HEK293 (cell line): ENCODE results near the gene TAF5L.

Experiments used
- CTCF ChIA-PET: fragments of 350-600 bp; formaldehyde crosslinking; extraction: SDS; loops from one replicate; lab custom pipeline; 2021; ENCODE audit warnings: antibody characterized with exemption; lab: Yijun Ruan, JAX
- POLR2A ChIA-PET: fragments of 300-600 bp; formaldehyde crosslinking; extraction: SDS; loops from one replicate; lab custom pipeline; 2020; ENCODE audit warnings: antibody characterized with exemption, inconsistent platforms; lab: Yijun Ruan, JAX
- H3K27ac ChIP-seq: fragments of 200-500 bp; sonication (Bioruptor generic); 2 replicates; pipeline ENCODE4 v1.5.1; 2014; ENCODE audit warnings: low read depth, low read length, control low read depth, inconsistent platforms; ENCODE audit errors: extremely low read depth
- H3K36me3 ChIP-seq, 2 experiments: fragments of 200-500 bp in 1 of 2; sonication (Bioruptor generic) in 1 of 2; 1 replicate in 1 of 2; 2 replicates in 1 of 2; pipeline ENCODE4 v1.5.1; 2014 to 2017; ENCODE audit warnings: inconsistent platforms in 2 of 2, low read length in 2 of 2; ENCODE audit not compliant: control insufficient read depth in 2 of 2, insufficient read depth in 1 of 2
- H3K4me1 ChIP-seq: fragments of 200-500 bp; sonication (Bioruptor generic); 2 replicates; pipeline ENCODE4 v1.5.1; 2014; ENCODE audit warnings: mild to moderate bottlenecking, low read length, inconsistent platforms; ENCODE audit not compliant: control insufficient read depth, insufficient read depth
- H3K4me3 ChIP-seq: 2 replicates; pipeline ENCODE4 v1.5.1; 2011; ENCODE audit warnings: low read depth, mild to moderate bottlenecking, control low read depth, low read length, moderate library complexity
- H3K9me3 ChIP-seq: fragments of 200-500 bp; sonication (Bioruptor generic); 2 replicates; pipeline ENCODE4 v1.5.1; 2014; ENCODE audit warnings: low read depth, low read length, inconsistent platforms; ENCODE audit not compliant: control insufficient read depth, insufficient read depth
- GLIS1 ChIP-seq: fragments of 450-650 bp; formaldehyde crosslinking; IDR thresholded peaks from 2 replicates; pipeline ENCODE4 v1.5.1; 2016; ENCODE audit warnings: missing biosample characterization, missing genetic modification characterization
- IKZF3 ChIP-seq: fragments of 450-650 bp; IDR thresholded peaks from 2 replicates; pipeline ENCODE4 v1.5.0; 2018; ENCODE audit warnings: missing biosample characterization, mild to moderate bottlenecking, missing genetic modification characterization, moderate library complexity
- KLF1 ChIP-seq: fragments of 450-650 bp; formaldehyde crosslinking; IDR thresholded peaks from 2 replicates; pipeline ENCODE4 v1.5.1; 2016; ENCODE audit warnings: missing biosample characterization, missing genetic modification characterization
- KLF7 ChIP-seq: fragments of 450-650 bp; formaldehyde crosslinking; IDR thresholded peaks from 2 replicates; pipeline ENCODE4 v1.5.1; 2016; ENCODE audit warnings: missing biosample characterization, missing genetic modification characterization, borderline replicate concordance
- MYNN ChIP-seq: fragments of 450-650 bp; formaldehyde crosslinking; IDR thresholded peaks from 2 replicates; pipeline ENCODE4 v1.5.1; 2016; ENCODE audit warnings: missing biosample characterization, missing genetic modification characterization, borderline replicate concordance
- SETDB1 ChIP-seq: IDR thresholded peaks from one replicate; pipeline ENCODE4 v1.6.1; 2017; ENCODE audit warnings: mild to moderate bottlenecking, low read length, moderate library complexity, mixed read lengths; ENCODE audit not compliant: insufficient read length
- SP2 ChIP-seq: fragments of 450-650 bp; formaldehyde crosslinking; IDR thresholded peaks from 2 replicates; pipeline ENCODE4 v1.5.1; 2016; ENCODE audit warnings: missing biosample characterization, missing genetic modification characterization
- SP7 ChIP-seq: fragments of 450-650 bp; formaldehyde crosslinking; IDR thresholded peaks from 2 replicates; pipeline ENCODE4 v1.5.1; 2016; ENCODE audit warnings: missing biosample characterization, missing genetic modification characterization
- ZBTB21 ChIP-seq: fragments of 450-650 bp; formaldehyde crosslinking; IDR thresholded peaks from 2 replicates; pipeline ENCODE4 v1.5.1; 2017; ENCODE audit warnings: missing biosample characterization, missing genetic modification characterization
- ZIC2 ChIP-seq: fragments of 450-650 bp; formaldehyde crosslinking; IDR thresholded peaks from 2 replicates; pipeline ENCODE4 v1.5.1; 2016; ENCODE audit warnings: missing biosample characterization, missing genetic modification characterization
- ZNF132 ChIP-seq: fragments of 450-650 bp; formaldehyde crosslinking; IDR thresholded peaks from 2 replicates; pipeline ENCODE4 v1.5.1; 2017; ENCODE audit warnings: missing biosample characterization, missing genetic modification characterization, borderline replicate concordance
- ZNF16 ChIP-seq: fragments of 450-650 bp; formaldehyde crosslinking; IDR thresholded peaks from 2 replicates; pipeline ENCODE4 v1.5.1; 2016; ENCODE audit warnings: low read depth, missing biosample characterization, missing genetic modification characterization
- ZNF169 ChIP-seq: fragments of 450-650 bp; formaldehyde crosslinking; IDR thresholded peaks from 2 replicates; pipeline ENCODE4 v1.5.1; 2016; ENCODE audit warnings: missing biosample characterization, missing genetic modification characterization
- ZNF311 ChIP-seq: fragments of 450-650 bp; formaldehyde crosslinking; IDR thresholded peaks from 2 replicates; pipeline ENCODE4 v1.5.1; 2017; ENCODE audit warnings: missing biosample characterization, missing genetic modification characterization, borderline replicate concordance
- ZNF426 ChIP-seq: fragments of 450-650 bp; formaldehyde crosslinking; IDR thresholded peaks from 2 replicates; pipeline ENCODE4 v1.5.1; 2017; ENCODE audit warnings: missing biosample characterization, missing genetic modification characterization, mild to moderate bottlenecking, inconsistent platforms, moderate library complexity
- ZNF514 ChIP-seq: fragments of 450-650 bp; formaldehyde crosslinking; IDR thresholded peaks from 2 replicates; pipeline ENCODE4 v1.5.1; 2016; ENCODE audit warnings: missing biosample characterization, missing genetic modification characterization
- ZNF521 ChIP-seq: fragments of 450-650 bp; formaldehyde crosslinking; IDR thresholded peaks from 2 replicates; pipeline ENCODE4 v1.5.1; 2017; ENCODE audit warnings: missing biosample characterization, mild to moderate bottlenecking, missing genetic modification characterization
- ZNF555 ChIP-seq: fragments of 450-650 bp; formaldehyde crosslinking; conservative IDR thresholded peaks from 2 replicates; pipeline ENCODE4 v1.5.1; 2017; ENCODE audit warnings: missing biosample characterization, mild to moderate bottlenecking, missing genetic modification characterization, inconsistent platforms
- ZNF621 ChIP-seq: fragments of 450-650 bp; formaldehyde crosslinking; IDR thresholded peaks from 2 replicates; pipeline ENCODE4 v1.5.1; 2017; ENCODE audit warnings: missing biosample characterization, missing genetic modification characterization
- ZNF629 ChIP-seq: fragments of 450-650 bp; formaldehyde crosslinking; IDR thresholded peaks from 2 replicates; pipeline ENCODE4 v1.5.1; 2017; ENCODE audit warnings: missing biosample characterization, missing genetic modification characterization
- ZNF645 ChIP-seq: fragments of 450-650 bp; formaldehyde crosslinking; IDR thresholded peaks from 2 replicates; pipeline ENCODE4; 2016; ENCODE audit warnings: missing biosample characterization, missing genetic modification characterization
- ZNF677 ChIP-seq: fragments of 450-650 bp; IDR thresholded peaks from 2 replicates; pipeline ENCODE4 v1.5.0; 2018; ENCODE audit warnings: missing biosample characterization, mild to moderate bottlenecking, missing genetic modification characterization, moderate library complexity
- ZNF76 ChIP-seq: fragments of 450-650 bp; formaldehyde crosslinking; IDR thresholded peaks from 2 replicates; pipeline ENCODE4; 2016; ENCODE audit warnings: low read depth, missing biosample characterization, missing genetic modification characterization, borderline replicate concordance
- ZSCAN23 ChIP-seq: fragments of 450-650 bp; formaldehyde crosslinking; IDR thresholded peaks from 2 replicates; pipeline ENCODE4 v1.5.1; 2016; ENCODE audit warnings: missing biosample characterization, missing genetic modification characterization
- TF ChIP-seq, protein P1 (sequence below): fragments of 450-650 bp; formaldehyde crosslinking; IDR thresholded peaks from 2 replicates; pipeline ENCODE4 v1.5.1; 2017; ENCODE audit warnings: missing biosample characterization, missing genetic modification characterization
- TF ChIP-seq, protein P2 (sequence below): fragments of 450-650 bp; formaldehyde crosslinking; IDR thresholded peaks from 2 replicates; pipeline ENCODE4 v1.5.1; 2017; ENCODE audit warnings: missing biosample characterization, missing genetic modification characterization
- TF ChIP-seq, protein P3 (sequence below): fragments of 450-650 bp; formaldehyde crosslinking; conservative IDR thresholded peaks from 2 replicates; pipeline ENCODE4 v1.5.1; 2016; ENCODE audit warnings: low read depth, missing biosample characterization, missing genetic modification characterization

The TAF5L gene

DNA sequence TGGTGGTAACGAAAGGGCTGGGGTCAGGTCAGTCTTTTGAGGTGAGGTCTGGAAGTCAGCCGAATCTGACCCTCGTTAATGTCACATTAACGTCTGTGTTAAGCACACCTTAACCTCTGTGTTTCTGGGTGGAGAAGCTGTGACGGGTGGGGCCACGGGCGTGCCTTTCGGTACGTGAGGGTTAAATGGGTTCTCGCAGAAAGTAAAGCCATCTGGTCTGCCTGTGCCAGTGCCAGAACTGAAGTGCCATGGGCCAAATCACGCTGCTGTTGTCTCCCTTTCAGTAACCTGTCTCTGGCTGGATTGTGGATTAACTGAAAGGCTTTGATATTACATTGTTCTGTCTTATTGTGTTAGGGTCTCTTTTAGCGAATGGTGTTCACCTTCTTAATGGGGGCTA, 14.5 kb upstream of the TAF5L start:
- Histone ChIP-seq H3K4me1 (no peaks in the 10 kb centered on the region), H3K36me3 (peaks cover 46 to 86% of the 10 kb centered on the region in 2 experiments)
- POLR2A ChIA-PET, result no interaction called here
- TF ChIP-seq KLF1 (tag by site-specific recombination), result peak; percentile 98
- TF ChIP-seq IKZF3 (tag by site-specific recombination), result no peak
- TF ChIP-seq, all 188 proteins: peak for 1
- Histone ChIP-seq H3K27ac (no peak overlapping the region), H3K9me3 (no peaks in the 10 kb centered on the region), H3K4me3 (no peak overlapping the region)
- CTCF ChIA-PET, result interaction anchor here (0.6 to 0.8 kb wide), 2 partner anchors 20 to 556 kb away, joined by 3 read pairs; no protein-coding TSS in a partner anchor

DNA sequence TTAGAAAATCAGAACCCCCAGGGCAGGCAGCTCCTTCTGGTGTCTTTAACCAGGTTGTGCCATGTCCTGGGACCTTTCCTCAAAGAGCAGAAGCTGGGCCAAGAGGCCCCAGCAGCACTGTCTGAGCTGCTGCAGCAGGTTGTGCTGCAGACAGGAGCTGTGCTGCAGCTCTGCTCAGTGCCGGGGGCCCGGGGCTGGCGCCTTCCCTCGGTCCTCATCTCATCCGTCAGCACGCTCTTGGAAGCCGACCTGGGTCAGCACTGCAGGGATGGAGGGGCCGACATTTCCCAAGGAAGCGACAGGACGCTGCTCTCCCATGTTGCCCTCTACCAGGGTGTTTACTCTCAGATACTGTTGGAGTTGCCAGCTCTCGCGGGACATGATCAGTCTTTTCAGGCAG, 11.8 kb upstream of the TAF5L start:
- no peaks in the 10 kb centered on the region for H3K9me3 ChIP-seq
- ChIA-PET CTCF (no interaction called here), POLR2A (no interaction called here)
- no peak overlapping the region for H3K27ac ChIP-seq
- no peaks in the 10 kb centered on the region for H3K4me1 ChIP-seq
- TF ChIP-seq KLF7 (no peak), ZNF621 (tag by site-specific recombination) (no peak), ZBTB21 (no peak), ZNF16 (no peak), ZNF169 (tag by site-specific recombination) (no peak), ZNF311 (no peak), ZNF76 (tag by site-specific recombination) (no peak), GLIS1 (no peak), ZIC2 (tag by site-specific recombination) (no peak), ZNF132 (no peak), ZNF629 (tag by site-specific recombination) (no peak), ZNF645 (no peak), SETDB1 (no peak)
- TF ChIP-seq, protein P1, sequence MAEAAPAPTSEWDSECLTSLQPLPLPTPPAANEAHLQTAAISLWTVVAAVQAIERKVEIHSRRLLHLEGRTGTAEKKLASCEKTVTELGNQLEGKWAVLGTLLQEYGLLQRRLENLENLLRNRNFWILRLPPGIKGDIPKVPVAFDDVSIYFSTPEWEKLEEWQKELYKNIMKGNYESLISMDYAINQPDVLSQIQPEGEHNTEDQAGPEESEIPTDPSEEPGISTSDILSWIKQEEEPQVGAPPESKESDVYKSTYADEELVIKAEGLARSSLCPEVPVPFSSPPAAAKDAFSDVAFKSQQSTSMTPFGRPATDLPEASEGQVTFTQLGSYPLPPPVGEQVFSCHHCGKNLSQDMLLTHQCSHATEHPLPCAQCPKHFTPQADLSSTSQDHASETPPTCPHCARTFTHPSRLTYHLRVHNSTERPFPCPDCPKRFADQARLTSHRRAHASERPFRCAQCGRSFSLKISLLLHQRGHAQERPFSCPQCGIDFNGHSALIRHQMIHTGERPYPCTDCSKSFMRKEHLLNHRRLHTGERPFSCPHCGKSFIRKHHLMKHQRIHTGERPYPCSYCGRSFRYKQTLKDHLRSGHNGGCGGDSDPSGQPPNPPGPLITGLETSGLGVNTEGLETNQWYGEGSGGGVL, result no peak
- TF ChIP-seq, protein P2, sequence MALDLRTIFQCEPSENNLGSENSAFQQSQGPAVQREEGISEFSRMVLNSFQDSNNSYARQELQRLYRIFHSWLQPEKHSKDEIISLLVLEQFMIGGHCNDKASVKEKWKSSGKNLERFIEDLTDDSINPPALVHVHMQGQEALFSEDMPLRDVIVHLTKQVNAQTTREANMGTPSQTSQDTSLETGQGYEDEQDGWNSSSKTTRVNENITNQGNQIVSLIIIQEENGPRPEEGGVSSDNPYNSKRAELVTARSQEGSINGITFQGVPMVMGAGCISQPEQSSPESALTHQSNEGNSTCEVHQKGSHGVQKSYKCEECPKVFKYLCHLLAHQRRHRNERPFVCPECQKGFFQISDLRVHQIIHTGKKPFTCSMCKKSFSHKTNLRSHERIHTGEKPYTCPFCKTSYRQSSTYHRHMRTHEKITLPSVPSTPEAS, result no peak
- H3K36me3 ChIP-seq, result peaks cover 51 to 76% of the 10 kb centered on the region in 2 experiments
- no peak overlapping the region for H3K4me3 ChIP-seq

DNA sequence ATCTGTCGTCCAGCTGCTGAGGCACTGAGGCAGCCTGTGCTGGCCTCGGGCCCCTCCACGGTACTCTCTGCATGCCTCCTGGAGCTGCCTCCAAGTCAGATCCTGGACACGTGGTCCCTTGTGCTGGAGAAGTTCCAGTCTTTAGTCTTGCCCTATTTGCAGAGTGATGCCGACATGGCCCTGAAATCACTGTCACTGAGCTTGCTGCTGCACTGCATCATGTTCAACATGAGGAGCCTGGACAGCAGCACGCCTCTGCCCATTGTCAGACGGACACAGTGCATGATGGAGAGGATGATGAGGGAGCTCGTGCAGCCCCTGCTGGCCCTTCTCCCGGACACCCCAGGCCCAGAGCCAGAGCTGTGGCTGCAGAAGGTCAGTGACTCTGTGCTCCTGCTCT, 10.1 kb upstream of the TAF5L start:
- Histone ChIP-seq H3K9me3 (no peaks in the 10 kb centered on the region), H3K4me1 (no peaks in the 10 kb centered on the region), H3K4me3 (no peak overlapping the region), H3K27ac (no peak overlapping the region), H3K36me3 (peaks cover 62 to 75% of the 10 kb centered on the region in 2 experiments)
- CTCF ChIA-PET, result interaction anchor here (0.5 kb wide), 1 partner anchor 66 kb away, joined by 4 read pairs; no protein-coding TSS in a partner anchor
- POLR2A ChIA-PET, result interaction anchor here (1.3 to 1.8 kb wide), 2 partner anchors 9 to 77 kb away, joined by 4 read pairs; partner anchors contain the start of genes ABCB10 and URB2
- TF ChIP-seq ZNF514 (no peak), ZNF426 (tag by site-specific recombination) (no peak), SP2 (no peak), ZSCAN23 (no peak), ZNF677 (tag by site-specific recombination) (no peak), ZNF521 (tag by site-specific recombination) (no peak), MYNN (tag by site-specific recombination) (no peak), ZNF555 (tag by site-specific recombination) (no peak), SP7 (tag by site-specific recombination) (no peak), SETDB1 (no peak)
- TF ChIP-seq, protein P3, sequence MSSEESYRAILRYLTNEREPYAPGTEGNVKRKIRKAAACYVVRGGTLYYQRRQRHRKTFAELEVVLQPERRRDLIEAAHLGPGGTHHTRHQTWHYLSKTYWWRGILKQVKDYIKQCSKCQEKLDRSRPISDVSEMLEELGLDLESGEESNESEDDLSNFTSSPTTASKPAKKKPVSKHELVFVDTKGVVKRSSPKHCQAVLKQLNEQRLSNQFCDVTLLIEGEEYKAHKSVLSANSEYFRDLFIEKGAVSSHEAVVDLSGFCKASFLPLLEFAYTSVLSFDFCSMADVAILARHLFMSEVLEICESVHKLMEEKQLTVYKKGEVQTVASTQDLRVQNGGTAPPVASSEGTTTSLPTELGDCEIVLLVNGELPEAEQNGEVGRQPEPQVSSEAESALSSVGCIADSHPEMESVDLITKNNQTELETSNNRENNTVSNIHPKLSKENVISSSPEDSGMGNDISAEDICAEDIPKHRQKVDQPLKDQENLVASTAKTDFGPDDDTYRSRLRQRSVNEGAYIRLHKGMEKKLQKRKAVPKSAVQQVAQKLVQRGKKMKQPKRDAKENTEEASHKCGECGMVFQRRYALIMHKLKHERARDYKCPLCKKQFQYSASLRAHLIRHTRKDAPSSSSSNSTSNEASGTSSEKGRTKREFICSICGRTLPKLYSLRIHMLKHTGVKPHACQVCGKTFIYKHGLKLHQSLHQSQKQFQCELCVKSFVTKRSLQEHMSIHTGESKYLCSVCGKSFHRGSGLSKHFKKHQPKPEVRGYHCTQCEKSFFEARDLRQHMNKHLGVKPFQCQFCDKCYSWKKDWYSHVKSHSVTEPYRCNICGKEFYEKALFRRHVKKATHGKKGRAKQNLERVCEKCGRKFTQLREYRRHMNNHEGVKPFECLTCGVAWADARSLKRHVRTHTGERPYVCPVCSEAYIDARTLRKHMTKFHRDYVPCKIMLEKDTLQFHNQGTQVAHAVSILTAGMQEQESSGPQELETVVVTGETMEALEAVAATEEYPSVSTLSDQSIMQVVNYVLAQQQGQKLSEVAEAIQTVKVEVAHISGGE, result no peak
